HG03520 (cell line): Measurements from ENCODE around the gene CYP26C1.

ENCODE experiments used
- ATAC-seq: cut with Tn5 transposase; IDR thresholded peaks from one replicate; pipeline ENCODE4 v1.9.1; 2021; ENCODE audit warnings: mild to moderate bottlenecking, moderate library complexity; ENCODE audit not compliant: unreplicated experiment

CYP26C1 gene

GRCh38 chr10:93063977-93064660 lies 3.5 kb downstream of the CYP26C1 start:
- no peak for ATAC-seq

DNA sequence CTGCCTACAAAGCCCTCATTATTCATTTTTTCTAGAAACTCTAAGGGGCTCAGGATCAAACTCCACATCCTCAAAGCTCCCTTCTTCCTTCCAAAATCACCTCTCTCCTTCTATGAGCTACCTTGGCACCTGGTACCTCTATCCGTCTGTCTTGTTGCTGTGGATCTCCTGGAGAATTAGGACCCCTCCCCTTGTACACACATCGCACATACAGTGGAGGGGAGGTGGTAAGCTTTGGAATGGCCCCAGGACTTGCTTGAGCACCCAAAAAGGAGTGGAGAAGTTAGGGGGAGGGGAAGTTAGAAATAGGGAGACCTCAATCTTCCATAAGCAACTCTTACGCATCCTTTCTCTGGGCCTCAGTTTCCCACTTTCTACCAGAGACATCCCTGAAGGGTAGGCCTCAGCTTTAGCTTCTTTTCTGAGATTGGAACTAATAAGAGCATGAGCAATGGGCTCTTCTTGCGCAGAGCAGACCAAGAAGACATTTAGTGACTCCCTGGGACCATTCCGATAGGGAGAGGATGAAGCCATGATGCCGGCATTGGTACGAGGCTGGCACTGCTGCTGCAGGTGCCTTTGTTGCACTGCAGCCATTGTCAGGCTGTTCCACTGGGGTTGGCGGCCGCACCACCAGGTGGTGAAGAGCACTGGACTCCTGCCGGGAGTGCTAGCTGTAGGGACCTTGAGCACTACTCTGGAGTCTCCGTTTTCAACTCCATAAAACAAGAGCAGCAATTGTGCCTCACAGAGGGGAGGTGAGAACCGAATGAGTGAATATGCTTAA lies 4.5 kb downstream of the CYP26C1 start:
- no peak for ATAC-seq

GRCh38 chr10:93065675-93066543 lies 5.3 kb downstream of the CYP26C1 start:
- ATAC-seq, result no peak

GRCh38 chr10:93066544-93066913 lies 5.9 kb downstream of the CYP26C1 start:
- no peak for ATAC-seq

DNA sequence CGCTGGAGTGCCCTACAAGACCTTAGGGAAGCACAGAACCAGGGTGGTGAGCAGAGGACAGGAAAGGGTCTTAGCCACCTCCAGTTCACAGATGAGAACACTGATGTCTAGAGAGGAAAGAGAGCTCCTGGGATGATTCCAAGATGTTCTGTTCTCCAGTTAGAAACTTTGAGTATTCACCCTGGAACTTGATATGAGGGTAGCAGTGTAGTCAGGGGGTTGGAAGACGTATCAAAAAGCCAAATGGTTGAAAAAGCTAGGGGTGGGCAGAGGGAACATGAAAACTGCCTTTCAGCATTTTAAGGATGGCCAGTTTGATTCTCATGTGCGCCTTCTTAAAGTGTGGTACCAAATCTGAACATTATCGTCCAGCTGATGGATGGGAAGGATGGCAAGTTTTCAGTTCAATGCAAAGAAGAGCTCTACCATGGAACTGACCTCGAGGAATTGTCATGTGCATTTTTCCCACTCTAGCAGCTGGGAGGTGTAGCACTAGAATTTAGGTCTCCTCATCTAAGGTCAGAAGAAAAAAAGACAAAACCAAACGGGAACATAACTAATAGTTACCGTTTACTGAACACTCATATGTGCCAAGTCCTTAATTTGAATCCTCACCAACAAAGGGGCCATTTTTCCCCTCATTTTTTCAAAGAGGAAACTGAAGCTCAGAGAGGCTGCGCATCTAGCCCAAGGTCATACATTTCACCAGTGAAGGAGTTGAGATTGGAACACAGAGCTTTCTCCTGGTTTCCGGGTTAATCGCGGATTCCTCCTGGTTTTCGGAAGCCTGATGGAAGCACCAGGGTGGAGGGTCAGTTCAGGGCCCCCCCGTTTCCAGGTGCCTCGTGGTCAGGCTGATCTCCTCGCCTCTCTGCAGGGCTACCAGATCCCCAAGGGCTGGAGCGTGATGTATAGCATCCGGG lies 7.1 kb downstream of the CYP26C1 start:
- no peak for ATAC-seq

DNA sequence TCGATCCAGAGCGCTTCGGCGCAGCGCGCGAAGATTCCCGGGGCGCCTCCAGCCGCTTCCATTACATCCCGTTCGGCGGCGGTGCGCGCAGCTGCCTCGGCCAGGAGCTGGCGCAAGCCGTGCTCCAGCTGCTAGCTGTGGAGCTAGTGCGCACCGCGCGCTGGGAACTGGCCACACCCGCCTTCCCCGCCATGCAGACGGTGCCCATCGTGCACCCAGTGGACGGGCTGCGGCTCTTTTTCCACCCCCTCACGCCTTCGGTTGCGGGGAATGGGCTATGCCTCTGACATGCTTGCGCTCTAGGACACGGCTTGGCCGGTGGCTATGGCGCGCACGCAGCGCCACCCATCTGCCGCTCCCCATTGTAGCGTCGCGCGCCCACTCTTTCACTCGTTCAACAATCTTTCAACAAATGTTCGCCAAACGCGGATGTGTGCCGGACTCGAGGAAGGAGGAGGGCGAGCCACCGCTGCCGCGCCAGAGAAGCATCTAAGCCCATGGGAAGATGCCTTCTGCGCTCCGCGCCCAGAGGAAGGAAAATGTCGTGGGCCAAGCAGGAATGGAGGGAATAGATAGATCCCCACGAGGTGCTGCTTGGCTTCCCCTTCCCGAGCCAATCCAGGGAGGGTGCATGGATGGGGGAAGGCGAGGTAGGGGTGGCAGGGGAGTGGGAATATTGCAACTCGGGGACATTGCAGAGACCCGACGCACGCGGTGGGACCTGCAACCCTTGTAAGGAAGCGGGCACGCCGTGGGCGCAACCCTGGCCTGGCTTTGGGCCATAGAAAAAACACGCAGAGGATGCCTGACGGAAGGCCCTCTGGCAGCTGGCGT lies 8.0 kb downstream of the CYP26C1 start:
- ATAC-seq, result no peak

DNA sequence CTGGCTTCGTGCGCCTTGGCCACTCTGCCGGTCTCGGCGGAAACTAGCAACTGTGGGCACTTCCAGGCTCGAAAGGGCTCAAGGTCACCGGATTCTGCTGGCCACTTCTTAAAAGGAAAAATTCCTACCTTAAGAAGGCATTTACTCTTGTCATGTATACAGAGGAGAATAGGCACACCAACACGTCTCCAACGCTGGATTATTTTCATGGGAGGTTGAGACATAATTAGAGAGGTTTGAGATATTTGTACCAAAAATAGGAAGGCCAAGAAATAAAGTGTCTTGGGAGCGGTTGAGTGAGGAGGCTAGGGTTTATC lies 8.6 kb downstream of the CYP26C1 start:
- ATAC-seq, result no peak

DNA sequence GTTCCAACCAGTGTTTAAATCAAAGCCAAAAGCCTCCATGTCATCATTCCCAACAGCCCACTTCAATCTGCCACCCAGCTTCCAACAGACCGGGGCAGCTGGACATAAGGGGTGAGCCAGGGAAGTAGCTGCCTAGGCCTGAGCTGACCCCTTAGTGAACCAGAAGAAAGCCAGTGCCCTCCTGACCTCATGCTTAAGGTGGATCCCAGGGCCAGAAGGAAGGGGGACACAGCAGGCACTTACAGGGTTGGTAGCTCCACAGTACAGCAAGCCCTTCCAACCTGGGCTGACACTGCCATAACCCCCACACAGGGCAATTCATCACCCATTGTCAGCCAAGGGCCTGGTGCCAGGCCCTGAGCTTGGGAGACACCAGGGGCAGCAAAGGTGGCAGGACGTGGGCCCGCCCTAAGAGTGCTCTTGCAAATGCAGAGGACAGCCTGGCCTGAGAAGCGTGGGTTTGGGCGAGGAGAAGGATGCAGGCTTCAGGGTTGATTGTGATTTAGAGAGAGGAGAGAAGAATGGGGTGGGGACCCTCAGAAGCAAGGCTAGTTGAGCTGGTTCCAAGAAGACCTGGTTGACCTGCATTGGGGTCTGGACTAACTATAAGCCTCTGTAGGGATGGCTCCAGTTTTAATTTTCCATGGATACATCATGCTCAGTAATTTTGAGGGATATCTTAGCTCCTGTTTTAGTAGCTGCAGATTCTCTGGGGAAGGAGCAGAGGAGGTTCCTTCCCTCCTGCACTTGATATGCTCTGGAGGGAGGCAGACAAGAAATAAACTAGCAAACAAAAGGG lies 10.0 kb downstream of the CYP26C1 start:
- no peak for ATAC-seq

DNA sequence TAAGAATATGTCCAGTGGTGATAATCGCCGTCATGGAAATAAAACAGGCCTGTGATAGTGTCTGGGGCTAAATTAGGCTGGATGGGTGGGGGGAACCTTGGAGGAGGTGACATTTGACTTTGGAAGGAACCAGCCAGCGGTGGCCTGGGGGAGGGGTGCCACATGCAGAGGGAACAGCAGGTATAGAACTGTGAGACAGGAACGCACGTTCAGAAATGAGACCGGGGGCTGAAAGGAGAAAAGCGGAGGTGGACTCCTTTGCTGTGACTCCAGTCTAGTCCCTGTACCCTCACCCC lies 10.5 kb downstream of the CYP26C1 start:
- ATAC-seq, result no peak

- no peak for ATAC-seq
These were observed 11.2 kb downstream of the CYP26C1 start for GRCh38 chr10:93071674-93072224.

DNA sequence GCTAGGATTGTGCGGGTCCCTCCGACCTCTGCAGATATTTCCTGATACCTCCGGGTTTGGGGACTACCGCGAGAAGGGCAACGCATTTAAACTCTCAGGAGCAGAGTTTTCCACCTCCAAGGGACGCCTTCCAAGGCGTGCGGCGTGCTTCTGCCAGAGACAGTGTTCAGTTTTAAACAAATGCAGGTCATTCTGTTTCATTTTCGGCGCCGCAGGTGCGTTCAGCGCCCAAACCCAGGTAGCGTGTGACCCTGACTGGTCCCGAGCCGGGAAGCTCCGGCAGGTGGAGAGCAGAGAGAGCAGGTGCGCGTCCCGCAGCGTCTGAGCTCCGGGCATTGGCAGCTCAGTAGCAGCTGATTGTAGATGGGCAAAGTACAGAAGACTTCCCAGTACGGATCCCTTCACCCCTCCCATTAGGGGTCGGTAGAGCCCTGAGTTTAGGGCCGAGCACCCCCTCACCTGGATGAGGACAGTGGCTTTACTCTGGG lies 11.7 kb downstream of the CYP26C1 start:
- no peak for ATAC-seq

DNA sequence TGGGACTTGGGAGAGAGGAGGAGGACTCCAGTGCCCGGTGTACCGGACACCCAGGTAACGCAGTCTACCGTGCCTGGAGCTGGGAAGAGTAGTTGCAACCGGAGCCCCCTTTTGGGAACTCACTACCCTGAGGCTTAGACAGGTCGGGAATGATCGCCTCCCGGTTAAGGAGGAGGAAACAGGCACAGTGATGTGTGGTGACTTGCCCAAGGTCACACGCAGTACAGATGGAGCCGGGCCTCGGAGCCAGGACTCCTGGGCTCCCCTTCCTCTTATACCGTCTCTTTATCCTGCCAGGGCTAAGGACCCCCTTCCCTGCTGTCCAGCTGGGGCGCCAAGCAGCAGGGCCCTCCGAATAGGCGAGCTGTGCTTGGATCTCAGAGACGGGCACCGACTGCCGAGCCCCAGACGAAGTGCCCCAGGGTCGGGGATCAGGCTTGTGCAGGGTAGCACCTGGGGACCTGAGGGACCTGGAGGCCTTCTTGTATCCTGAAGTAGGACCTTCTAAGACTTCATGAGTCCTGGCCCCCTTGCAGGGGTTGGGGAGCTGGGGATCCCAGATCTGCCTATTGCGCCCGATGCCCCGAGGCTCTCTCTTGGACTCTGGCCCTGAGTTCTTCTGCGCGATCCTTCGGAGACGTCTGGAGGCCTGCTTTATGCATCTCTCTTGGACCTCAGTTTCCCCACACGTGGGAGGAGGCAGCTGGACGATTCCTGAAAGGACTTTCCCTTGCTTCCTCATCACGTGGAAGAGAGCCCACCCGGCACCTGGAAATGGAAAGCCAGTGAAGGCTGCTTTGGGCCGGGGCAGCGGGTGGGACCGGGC lies 12.3 kb downstream of the CYP26C1 start:
- no peak for ATAC-seq

DNA sequence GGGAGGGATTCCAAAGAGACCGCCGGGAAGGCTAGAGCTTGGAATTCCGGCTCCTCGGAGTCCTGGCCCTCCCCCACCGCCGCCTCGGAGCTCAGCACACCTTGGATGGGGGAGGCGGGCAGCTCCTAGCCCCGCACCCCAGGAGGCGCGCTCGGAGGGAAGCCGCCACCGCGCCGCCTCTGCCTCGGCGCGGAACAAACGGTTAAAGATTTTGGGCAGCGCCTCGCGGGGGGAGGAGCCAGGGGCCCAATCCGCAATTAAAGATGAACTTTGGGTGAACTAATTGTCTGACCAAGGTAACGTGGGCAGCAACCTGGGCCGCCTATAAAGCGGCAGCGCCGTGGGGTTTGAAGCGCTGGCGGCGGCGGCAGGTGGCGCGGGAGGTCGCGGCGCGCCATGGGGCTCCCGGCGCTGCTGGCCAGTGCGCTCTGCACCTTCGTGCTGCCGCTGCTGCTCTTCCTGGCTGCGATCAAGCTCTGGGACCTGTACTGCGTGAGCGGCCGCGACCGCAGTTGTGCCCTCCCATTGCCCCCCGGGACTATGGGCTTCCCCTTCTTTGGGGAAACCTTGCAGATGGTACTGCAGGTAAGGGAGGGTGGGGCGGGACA lies 13.0 kb downstream of the CYP26C1 start, which contains the start of gene CYP26A1:
TSS of gene CYP26A1 (plus strand) at position 355 of the 608 bp plus-strand sequence. CDS start at position 397, 42 bp downstream.
- no peak for ATAC-seq

- no peak for ATAC-seq
These were observed 13.6 kb downstream of the CYP26C1 start for GRCh38 chr10:93074147-93074596.

DNA sequence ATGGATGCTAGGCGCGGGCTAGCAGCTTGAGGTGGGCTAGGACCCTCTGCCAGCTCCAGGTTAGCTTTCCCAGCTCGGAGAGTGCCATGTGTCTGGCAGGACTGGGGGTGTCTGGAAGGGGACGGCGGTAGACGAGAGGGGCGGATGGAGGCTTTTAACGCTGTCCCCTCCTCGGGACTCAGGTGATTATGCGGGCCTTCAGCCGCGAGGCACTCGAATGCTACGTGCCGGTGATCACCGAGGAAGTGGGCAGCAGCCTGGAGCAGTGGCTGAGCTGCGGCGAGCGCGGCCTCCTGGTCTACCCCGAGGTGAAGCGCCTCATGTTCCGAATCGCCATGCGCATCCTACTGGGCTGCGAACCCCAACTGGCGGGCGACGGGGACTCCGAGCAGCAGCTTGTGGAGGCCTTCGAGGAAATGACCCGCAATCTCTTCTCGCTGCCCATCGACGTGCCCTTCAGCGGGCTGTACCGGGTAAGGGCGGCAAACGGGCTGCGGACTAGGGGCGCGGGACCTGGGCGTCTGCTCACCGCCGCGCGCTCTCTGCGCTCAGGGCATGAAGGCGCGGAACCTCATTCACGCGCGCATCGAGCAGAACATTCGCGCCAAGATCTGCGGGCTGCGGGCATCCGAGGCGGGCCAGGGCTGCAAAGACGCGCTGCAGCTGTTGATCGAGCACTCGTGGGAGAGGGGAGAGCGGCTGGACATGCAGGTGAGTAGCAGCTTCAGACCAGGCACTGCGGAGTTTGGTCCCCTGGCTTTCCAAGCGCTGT lies 14.2 kb downstream of the CYP26C1 start:
- ATAC-seq, result no peak
